ENCODE measurements around the gene NTRK3.

Gene NTRK3

GRCh38 chr15:88031461-88031860 is 225.1 kb downstream of the NTRK3 start:
- Histone ChIP-seq H3K79me2 (ENCODE audit: insufficient read depth, low read length) (no peaks in the 10 kb centered on the region), H3K4me1 (ENCODE audit: insufficient read depth, low read length) (no peaks in the 10 kb centered on the region), H3K4me3 (ENCODE audit: low read depth in 1 of 2, low read length in 2 of 2) (no peak overlapping the region), H3K27me3 (ENCODE audit: insufficient read depth, low read length, poor library complexity) (peaks cover 1% of the 10 kb centered on the region), H3K9ac (ENCODE audit: low read depth, low read length) (no peak overlapping the region), H2AFZ (ENCODE audit: low read depth, low read length) (no peak overlapping the region), H4K20me1 (ENCODE audit: insufficient read depth, low read length) (no peaks in the 10 kb centered on the region), H3K36me3 (ENCODE audit: insufficient read depth, low read length) (no peaks in the 10 kb centered on the region), H3K27ac (ENCODE audit: low read length) (no peak overlapping the region), H3K9me3 (ENCODE audit: insufficient read depth, low read length, severe bottlenecking) (no peaks in the 10 kb centered on the region), H3K4me2 (ENCODE audit: insufficient read depth, low read length) (no peak overlapping the region)
- DNase-seq (no peak), ATAC-seq (ENCODE audit: insufficient read depth, low read depth) (no peak)
- no peak for TF ChIP-seq CTCF (IDR thresholded peaks at IDR 0.05; ENCODE audit: borderline replicate concordance, extremely low read depth, low read length, poor library complexity, severe bottlenecking)
- no peak for TF ChIP-seq EZH2 (IDR thresholded peaks at IDR 0.05; ENCODE audit: borderline replicate concordance, low read depth, low read length, severe bottlenecking)

GRCh38 chr15:88029696-88030095 is 226.8 kb downstream of the NTRK3 start:
- H4K20me1 ChIP-seq (ENCODE audit: insufficient read depth, low read length): no peaks in the 10 kb centered on the region
- no peak overlapping the region for H3K4me2 ChIP-seq (ENCODE audit: insufficient read depth, low read length)
- H3K79me2 ChIP-seq (ENCODE audit: insufficient read depth, low read length): no peaks in the 10 kb centered on the region
- no peaks in the 10 kb centered on the region for H3K4me1 ChIP-seq (ENCODE audit: insufficient read depth, low read length)
- H3K27me3 ChIP-seq (ENCODE audit: insufficient read depth, low read length, poor library complexity): no peaks in the 10 kb centered on the region
- H3K9me3 ChIP-seq (ENCODE audit: insufficient read depth, low read length, severe bottlenecking): no peaks in the 10 kb centered on the region
- H3K27ac ChIP-seq (ENCODE audit: low read length): no peak overlapping the region
- DNase-seq: no peak
- no peak for ATAC-seq (ENCODE audit: insufficient read depth, low read depth)
- H3K9ac ChIP-seq (ENCODE audit: low read depth, low read length): no peak overlapping the region
- no peak for TF ChIP-seq CTCF (IDR thresholded peaks at IDR 0.05; ENCODE audit: borderline replicate concordance, extremely low read depth, low read length, poor library complexity, severe bottlenecking)
- TF ChIP-seq EZH2 (IDR thresholded peaks at IDR 0.05; ENCODE audit: borderline replicate concordance, low read depth, low read length, severe bottlenecking): no peak
- no peak overlapping the region for H3K4me3 ChIP-seq (ENCODE audit: low read depth in 1 of 2, low read length in 2 of 2)
- H3K36me3 ChIP-seq (ENCODE audit: insufficient read depth, low read length): no peaks in the 10 kb centered on the region
- H2AFZ ChIP-seq (ENCODE audit: low read depth, low read length): no peak overlapping the region

- no peak for ATAC-seq (ENCODE audit: insufficient read depth, low read depth)
- DNase-seq: no peak
- H3K36me3 ChIP-seq (ENCODE audit: insufficient read depth, low read length): no peaks in the 10 kb centered on the region
- H4K20me1 ChIP-seq (ENCODE audit: insufficient read depth, low read length): no peaks in the 10 kb centered on the region
- H3K4me2 ChIP-seq (ENCODE audit: insufficient read depth, low read length): no peak overlapping the region
- no peaks in the 10 kb centered on the region for H3K9me3 ChIP-seq (ENCODE audit: insufficient read depth, low read length, severe bottlenecking)
- H3K79me2 ChIP-seq (ENCODE audit: insufficient read depth, low read length): no peaks in the 10 kb centered on the region
- no peaks in the 10 kb centered on the region for H3K27me3 ChIP-seq (ENCODE audit: insufficient read depth, low read length, poor library complexity)
- H3K9ac ChIP-seq (ENCODE audit: low read depth, low read length): no peak overlapping the region
- no peak overlapping the region for H3K27ac ChIP-seq (ENCODE audit: low read length)
- TF ChIP-seq EZH2 (IDR thresholded peaks at IDR 0.05; ENCODE audit: borderline replicate concordance, low read depth, low read length, severe bottlenecking) (no peak), CTCF (IDR thresholded peaks at IDR 0.05; ENCODE audit: borderline replicate concordance, extremely low read depth, low read length, poor library complexity, severe bottlenecking) (no peak)
- no peak overlapping the region for H2AFZ ChIP-seq (ENCODE audit: low read depth, low read length)
- H3K4me3 ChIP-seq (ENCODE audit: low read depth in 1 of 2, low read length in 2 of 2): no peak overlapping the region
- H3K4me1 ChIP-seq (ENCODE audit: insufficient read depth, low read length): no peaks in the 10 kb centered on the region
Measured at GRCh38 chr15:88028024-88028423, 228.5 kb downstream of the NTRK3 start.

- Histone ChIP-seq H3K27ac (ENCODE audit: low read length) (no peak overlapping the region), H3K4me2 (ENCODE audit: insufficient read depth, low read length) (no peak overlapping the region), H3K9ac (ENCODE audit: low read depth, low read length) (no peak overlapping the region), H3K36me3 (ENCODE audit: insufficient read depth, low read length) (no peaks in the 10 kb centered on the region), H3K9me3 (ENCODE audit: insufficient read depth, low read length, severe bottlenecking) (no peaks in the 10 kb centered on the region), H3K79me2 (ENCODE audit: insufficient read depth, low read length) (no peaks in the 10 kb centered on the region), H3K4me3 (ENCODE audit: low read depth in 1 of 2, low read length in 2 of 2) (no peak overlapping the region), H2AFZ (ENCODE audit: low read depth, low read length) (no peak overlapping the region), H3K4me1 (ENCODE audit: insufficient read depth, low read length) (no peaks in the 10 kb centered on the region), H4K20me1 (ENCODE audit: insufficient read depth, low read length) (no peaks in the 10 kb centered on the region), H3K27me3 (ENCODE audit: insufficient read depth, low read length, poor library complexity) (no peaks in the 10 kb centered on the region)
- no peak for ATAC-seq (ENCODE audit: insufficient read depth, low read depth)
- TF ChIP-seq EZH2 (IDR thresholded peaks at IDR 0.05; ENCODE audit: borderline replicate concordance, low read depth, low read length, severe bottlenecking) (no peak), CTCF (IDR thresholded peaks at IDR 0.05; ENCODE audit: borderline replicate concordance, extremely low read depth, low read length, poor library complexity, severe bottlenecking) (no peak)
- no peak for DNase-seq
Measured at GRCh38 chr15:88023914-88024313, 232.6 kb downstream of the NTRK3 start.
